Stomach (tissue), 9 donors: ENCODE results near the gene MAPT. TPM values are rescaled to one million over a fixed set of nuclear protein-coding genes. Genes with fewer than 3 reads are reported as not detected.

Experiments used
- DNase-seq, 2 donors: peaks; one replicate each; pipeline versions ENCODE4 v3.0.0 to v3.0.0-alpha.2; 2013 to 2019
- H3K27ac ChIP-seq, 5 donors: fragments of 200-600 bp in 4 of 5; sonication (generic) in 4 of 5; one replicate each; pipeline ENCODE4 v1.5.1; 2013 to 2019; ENCODE audit warnings: mild to moderate bottlenecking in 1 of 5, moderate library complexity in 1 of 5
- H3K27me3 ChIP-seq, 3 donors: fragments of 200-600 bp; sonication (generic); one replicate each; pipeline ENCODE4 v1.5.1; 2017 to 2019; ENCODE audit warnings: mixed run types in 1 of 3
- H3K36me3 ChIP-seq, 4 donors: fragments of 200-600 bp; sonication (generic); 1 replicate in 3 of 4; 2 replicates in 1 of 4; pipeline ENCODE4 v1.5.1; 2016 to 2019
- H3K4me1 ChIP-seq, 4 donors: fragments of 200-600 bp; sonication (generic); one replicate each; pipeline ENCODE4 v1.5.1; 2016 to 2019
- H3K4me3 ChIP-seq, 4 donors: fragments of 200-600 bp; sonication (generic) in 3 of 4; one replicate each; pipeline ENCODE4 v1.5.1; 2016 to 2019; ENCODE audit warnings: mild to moderate bottlenecking in 1 of 4
- H3K9me3 ChIP-seq, 4 donors: fragments of 200-600 bp; sonication (generic); one replicate each; pipeline ENCODE4 v1.5.1; 2016 to 2019
- CTCF ChIP-seq, 7 experiments: fragments of 450-650 bp in 4 of 7; fragments of 200-600 bp in 3 of 7; sonication (generic) in 3 of 7; IDR thresholded peaks; one replicate each; pipeline ENCODE4 v1.5.1; 2016 to 2019; ENCODE audit warnings: antibody characterized with exemption in 7 of 7, control low read depth in 2 of 7, mild to moderate bottlenecking in 1 of 7
- EP300 ChIP-seq: sonication (generic); formaldehyde crosslinking; IDR thresholded peaks from one replicate; pipeline ENCODE4 v1.6.1; 2017; ENCODE audit warnings: antibody characterized with exemption
- POLR2A ChIP-seq, 4 donors: fragments of 450-650 bp; IDR thresholded peaks; one replicate each; pipeline ENCODE4 v1.6.1; 2016; ENCODE audit warnings: antibody characterized with exemption in 4 of 4, control low read depth in 2 of 4, mild to moderate bottlenecking in 1 of 4, moderate library complexity in 1 of 4
- POLR2AphosphoS5 ChIP-seq, 3 donors: sonication (generic); formaldehyde crosslinking; IDR thresholded peaks; one replicate each; pipeline ENCODE4 v1.6.1; 2016; ENCODE audit warnings: antibody characterized with exemption in 3 of 3
- WGBS, 5 donors: extraction: QIAGEN DNeasy Blood & Tissue Kit in 3 of 5; methylation state at CpG; one replicate each; pipeline versions ENCODE4 v1.1.5 to v1.1.7; 2013 to 2018; 5-methylcytosine and 5-hydroxymethylcytosine counted together
- intact Hi-C: fragments of 100-400 bp; cut with DNase I; formaldehyde crosslinking; loops from one replicate; pipeline ENCODE4 v1.15.1; 2023; ENCODE audit warnings: low total_unique reads
- polyA plus RNA-seq, 3 donors: library from polyadenylated mRNA; stranded (reverse); fragments of 200-250 nt; gene quantifications; one replicate each; pipeline ENCODE4 v1.2.3, GENCODE V29; 2013
- total RNA-seq, 5 donors: library from RNA; depleted of rRNA; stranded (reverse); fragments of >200 nt; gene quantifications; one replicate each; pipeline versions ENCODE4 v1.1.0 to v1.2.3, GENCODE V29; 2014 to 2016
- donor health status: healthy with polysubstance abuse.
- donor health status: Bipolar disorder and iron deficiency.
- donor health status: healthy.

Gene MAPT
- total and polyA plus RNA-seq, 8 donors: 0.44 to 4.1 (median 1.7) TPM; not detected in 1

GRCh38 chr17:45973946-45974859 is 79.8 kb downstream of the MAPT start:
- Histone ChIP-seq H3K27ac (no peak overlapping the region), H3K4me3 (no peak overlapping the region), H3K9me3 (no peaks in the 10 kb centered on the region), H3K36me3 (no peaks in the 10 kb centered on the region), H3K4me1 (no peaks in the 10 kb centered on the region), H3K27me3 (peaks cover 0 to 11% (median 0%) of the 10 kb centered on the region in 3 donors)
- DNase-seq: no peak
- WGBS, 5 donors: 73 to 82% (median 79%) methylated on average over 7 to 17 of the region's 17 CpGs
- TF ChIP-seq POLR2AphosphoS5 (IDR thresholded peaks at IDR 0.05): no peak
- TF ChIP-seq CTCF (IDR thresholded peaks at IDR 0.05): no peak
- no peak for TF ChIP-seq POLR2A (IDR thresholded peaks at IDR 0.05)
- no peak for TF ChIP-seq EP300
- intact Hi-C loops: no loop called here

- H3K27me3 ChIP-seq: peaks cover 0 to 11% (median 0%) of the 10 kb centered on the region in 3 donors
- TF ChIP-seq POLR2AphosphoS5 (IDR thresholded peaks at IDR 0.05) (no peak), EP300 (no peak), CTCF (IDR thresholded peaks at IDR 0.05) (no peak), POLR2A (IDR thresholded peaks at IDR 0.05) (no peak)
- no peak overlapping the region for H3K4me3 ChIP-seq
- H3K36me3 ChIP-seq: no peaks in the 10 kb centered on the region
- H3K4me1 ChIP-seq: no peaks in the 10 kb centered on the region
- 77 to 84% (median 78%) methylated on average over 10 of the region's 10 CpGs for WGBS, 5 donors
- intact Hi-C loops: no loop called here
- H3K27ac ChIP-seq: no peak overlapping the region
- no peak for DNase-seq
- no peaks in the 10 kb centered on the region for H3K9me3 ChIP-seq
Observed at GRCh38 chr17:45974916-45975630, 80.7 kb downstream of the MAPT start.

GRCh38 chr17:45975640-45976295 is 81.4 kb downstream of the MAPT start:
- 71 to 80% (median 74%) methylated on average over 8 of the region's 8 CpGs for WGBS, 5 donors
- no peak for TF ChIP-seq CTCF (IDR thresholded peaks at IDR 0.05)
- TF ChIP-seq EP300: no peak
- TF ChIP-seq POLR2A (IDR thresholded peaks at IDR 0.05): no peak
- no peak for TF ChIP-seq POLR2AphosphoS5 (IDR thresholded peaks at IDR 0.05)

GRCh38 chr17:45976391-45976754 is 82.0 kb downstream of the MAPT start:
- intact Hi-C loops: no loop called here
- Histone ChIP-seq H3K27me3 (peaks cover 0 to 11% (median 0%) of the 10 kb centered on the region in 3 donors), H3K4me3 (no peak overlapping the region), H3K27ac (no peak overlapping the region), H3K4me1 (no peaks in the 10 kb centered on the region), H3K9me3 (no peaks in the 10 kb centered on the region), H3K36me3 (no peaks in the 10 kb centered on the region)
- no peak for DNase-seq
- 93 to 100% (median 97%) methylated on average over 2 of the region's 2 CpGs for WGBS, 5 donors
- no peak for TF ChIP-seq POLR2A (IDR thresholded peaks at IDR 0.05)
- TF ChIP-seq CTCF (IDR thresholded peaks at IDR 0.05): no peak
- no peak for TF ChIP-seq POLR2AphosphoS5 (IDR thresholded peaks at IDR 0.05)
- no peak for TF ChIP-seq EP300

More at GRCh38 chr17:45975640-45976295, 81.4 kb downstream of the MAPT start:
- Histone ChIP-seq H3K27me3 (peaks cover 0 to 11% (median 0%) of the 10 kb centered on the region in 3 donors), H3K9me3 (no peaks in the 10 kb centered on the region), H3K36me3 (no peaks in the 10 kb centered on the region), H3K4me3 (no peak overlapping the region), H3K4me1 (no peaks in the 10 kb centered on the region), H3K27ac (no peak overlapping the region)
- DNase-seq: no peak
- intact Hi-C loops: no loop called here
